GM18502 (cell line): ENCODE data around the gene FGF18.
A peak's percentile ranks its signal among the peaks of the same experiment; 100 is the strongest.
"Not testable (repeated sequence)": the region's sequence is repeated elsewhere in the genome, so short reads cannot be mapped to it uniquely, and the experiment has no call there.

Experiments
- ATAC-seq: cut with Tn5 transposase; IDR thresholded peaks from one replicate; pipeline ENCODE4 v1.9.1; 2021; ENCODE audit warnings: mild to moderate bottlenecking; ENCODE audit not compliant: unreplicated experiment, poor library complexity

The FGF18 gene, protein sequence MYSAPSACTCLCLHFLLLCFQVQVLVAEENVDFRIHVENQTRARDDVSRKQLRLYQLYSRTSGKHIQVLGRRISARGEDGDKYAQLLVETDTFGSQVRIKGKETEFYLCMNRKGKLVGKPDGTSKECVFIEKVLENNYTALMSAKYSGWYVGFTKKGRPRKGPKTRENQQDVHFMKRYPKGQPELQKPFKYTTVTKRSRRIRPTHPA

DNA sequence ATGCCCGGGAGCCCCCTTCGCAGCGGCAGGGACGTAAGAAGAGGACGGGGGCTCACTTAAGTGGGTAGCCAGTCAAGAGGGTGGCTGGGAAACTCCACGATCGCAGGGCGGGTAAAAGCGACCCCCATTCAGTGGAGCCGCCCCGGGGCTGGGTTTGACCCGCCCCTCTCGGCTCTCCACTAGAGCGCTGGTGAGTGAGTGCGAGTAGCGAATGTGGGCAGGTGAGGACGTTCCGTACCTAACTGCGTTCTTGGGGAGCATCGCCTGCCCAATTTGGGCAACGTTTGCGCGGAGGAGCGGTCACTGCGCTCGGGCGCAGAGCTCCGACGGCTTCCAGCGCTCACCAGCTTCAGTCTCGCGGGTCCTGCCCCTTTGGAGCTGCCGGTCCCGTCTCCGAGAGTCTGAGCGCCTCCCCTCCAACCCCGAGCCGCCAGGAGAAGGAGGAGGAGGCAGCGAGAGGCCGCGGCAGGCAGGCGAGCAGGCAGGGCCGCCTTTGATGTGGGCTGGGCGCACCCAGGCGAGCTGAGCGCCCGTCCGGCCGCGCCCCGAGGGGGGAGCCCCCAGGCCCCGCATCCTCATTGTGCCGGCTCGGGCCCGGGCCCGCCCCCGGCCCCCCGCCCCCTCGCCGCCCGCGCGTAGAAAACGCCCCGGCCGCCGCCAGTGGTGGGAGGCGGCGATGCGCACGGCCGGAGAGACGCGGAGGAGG, at the start of gene FGF18:
FGF18 (plus strand) TSS at position 666 of the 706 bp plus-strand sequence. CDS start 553 bp downstream, outside the sequence.
- peak; percentile 47 for ATAC-seq

DNA sequence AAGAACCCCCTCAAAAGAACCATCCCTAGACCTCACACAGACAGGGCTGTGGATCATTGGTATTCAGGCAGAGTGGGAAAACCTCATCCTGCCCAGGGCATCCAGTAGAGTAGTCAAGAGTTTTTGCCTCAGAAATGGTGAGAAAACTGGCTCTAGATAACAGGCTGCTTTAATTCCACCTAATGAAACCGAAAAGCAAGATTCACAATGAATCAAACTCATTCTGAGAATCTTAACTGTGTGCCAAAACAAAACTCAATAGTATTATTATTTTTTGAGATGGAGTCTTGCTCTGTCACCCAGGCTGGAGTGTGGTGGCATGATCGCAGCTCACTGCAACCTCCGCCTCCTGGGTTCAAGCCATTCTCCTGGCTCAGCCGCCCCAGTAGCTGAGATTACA, 49.5 kb upstream of the FGF18 start:
- no peak for ATAC-seq

DNA sequence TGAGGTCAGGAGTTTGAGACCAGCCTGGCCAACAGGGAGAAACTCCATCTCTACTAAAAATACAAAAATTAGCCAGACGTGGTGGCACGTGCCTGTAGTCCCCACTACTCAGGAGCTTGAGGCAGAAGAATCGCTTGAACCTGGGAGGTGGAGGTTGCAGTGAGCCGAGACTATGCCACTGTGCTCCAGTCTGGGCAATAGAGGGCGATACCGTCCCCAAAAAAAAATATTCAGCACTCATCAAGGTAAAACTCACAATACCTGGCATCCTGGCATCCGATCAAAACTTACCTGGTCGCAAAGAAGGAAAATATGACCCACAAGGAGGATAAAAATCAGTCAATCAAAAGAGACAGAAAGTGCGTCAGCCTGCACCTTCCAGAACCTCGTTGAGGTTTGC, 48.6 kb upstream of the FGF18 start:
- ATAC-seq: not testable (repeated sequence)

DNA sequence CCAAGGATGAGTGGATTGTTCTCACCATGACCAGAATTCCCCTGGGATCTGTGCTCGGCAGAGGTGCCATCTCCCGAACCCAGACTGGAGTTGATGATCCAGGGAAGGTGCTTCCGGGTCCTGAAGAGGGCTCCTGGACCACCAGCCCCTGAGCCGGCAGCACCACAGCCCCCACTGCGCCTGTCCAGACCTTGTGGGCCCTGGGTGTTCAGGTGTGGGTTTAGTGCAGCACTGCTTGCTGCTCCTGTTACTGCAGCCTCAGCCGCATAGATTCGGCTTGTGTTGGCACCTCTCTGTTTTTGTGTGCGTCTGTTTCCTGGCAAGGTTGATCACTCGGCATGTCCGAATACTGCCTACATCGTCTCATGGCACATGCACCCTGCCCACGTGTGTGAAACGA, 48.1 kb upstream of the FGF18 start:
- ATAC-seq: no peak

DNA sequence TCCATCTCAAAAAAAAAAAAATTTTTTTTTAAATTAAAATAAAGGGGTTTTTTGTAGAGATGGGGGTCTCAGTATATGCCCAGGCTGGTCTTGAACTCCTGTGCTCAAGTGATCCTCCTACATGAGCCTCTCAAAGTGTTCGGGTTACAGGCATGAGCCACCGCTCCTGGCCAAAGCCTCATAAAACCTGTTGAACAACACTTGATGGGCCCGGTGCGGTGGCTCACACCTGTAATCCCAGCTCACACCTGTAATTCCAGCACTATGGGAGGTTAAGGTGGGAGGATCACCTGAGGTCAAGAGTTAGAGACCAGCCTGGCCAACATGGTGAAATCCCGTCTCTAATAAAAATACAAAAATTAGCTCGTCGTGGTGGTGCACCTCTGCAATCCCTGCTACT, 39.5 kb upstream of the FGF18 start:
- no peak for ATAC-seq

DNA sequence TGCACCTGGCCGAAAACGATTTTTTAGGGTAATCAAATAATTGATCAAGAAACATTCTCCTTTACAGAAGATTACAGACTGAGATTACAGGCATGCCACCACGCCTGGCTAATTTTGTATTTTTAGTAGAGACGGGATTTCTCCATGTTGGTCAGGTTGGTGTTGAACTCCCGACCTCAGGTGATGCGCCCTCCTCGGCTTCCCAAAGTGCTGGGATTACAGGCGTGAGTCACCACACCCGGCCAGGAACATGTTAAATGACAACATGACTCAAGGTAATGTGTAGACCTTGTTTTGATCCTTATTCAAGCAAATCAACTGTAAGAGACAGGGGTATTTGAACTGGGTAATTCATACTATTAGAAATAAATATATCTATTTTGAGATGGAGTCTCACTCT, 35.0 kb upstream of the FGF18 start:
- not testable (repeated sequence) for ATAC-seq

DNA sequence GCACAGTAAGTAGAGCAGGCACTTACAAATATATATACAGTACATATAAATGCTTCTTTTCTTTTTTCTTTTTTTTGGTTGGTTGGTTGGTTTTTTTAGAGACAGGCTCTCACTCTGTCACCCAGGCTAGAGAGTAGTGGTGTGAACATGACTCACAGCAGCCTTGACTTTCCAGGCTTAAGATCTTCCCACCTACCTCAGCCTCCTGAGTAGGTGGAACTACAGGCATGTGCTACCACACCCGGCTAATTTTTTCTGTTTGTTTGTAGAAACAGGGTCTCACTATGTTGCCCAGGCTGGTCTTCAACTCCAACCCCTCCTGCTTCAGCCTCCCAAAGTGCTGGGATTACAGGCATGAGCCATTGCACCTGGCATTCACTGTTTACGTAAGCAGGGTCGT, 34.4 kb upstream of the FGF18 start:
- ATAC-seq: not testable (repeated sequence)

DNA sequence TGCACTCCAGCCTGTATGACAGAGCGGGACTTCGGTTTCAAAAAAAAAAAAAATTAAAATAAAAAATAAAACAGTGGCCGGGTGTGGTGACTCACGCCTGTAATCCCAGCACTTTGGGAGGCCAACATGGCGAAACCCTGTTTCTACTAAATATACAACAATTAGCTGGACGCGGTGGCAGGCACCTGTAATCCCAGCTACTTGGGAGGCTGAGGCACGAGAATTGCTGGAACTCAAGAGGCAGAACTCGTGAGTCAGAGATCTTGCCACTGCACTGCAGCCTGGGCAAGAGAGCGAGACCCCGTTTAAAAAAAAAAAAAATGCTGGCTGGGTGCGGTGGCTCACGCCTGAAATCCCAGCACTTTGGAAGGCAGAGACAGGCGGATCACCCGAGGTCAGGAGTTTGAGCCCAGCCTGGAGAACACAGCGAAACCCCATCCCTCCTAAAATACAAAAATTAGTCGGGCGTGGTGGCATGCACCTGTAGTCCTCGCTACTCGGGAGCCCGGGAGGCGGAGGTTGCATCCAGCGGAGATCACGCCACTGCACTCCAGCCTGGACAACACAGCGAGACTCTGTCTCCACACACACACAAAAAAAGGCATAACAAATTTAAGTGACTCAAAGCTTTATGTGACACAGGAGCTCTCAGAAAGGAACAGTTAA, 33.3 kb upstream of the FGF18 start:
- ATAC-seq: no peak

DNA sequence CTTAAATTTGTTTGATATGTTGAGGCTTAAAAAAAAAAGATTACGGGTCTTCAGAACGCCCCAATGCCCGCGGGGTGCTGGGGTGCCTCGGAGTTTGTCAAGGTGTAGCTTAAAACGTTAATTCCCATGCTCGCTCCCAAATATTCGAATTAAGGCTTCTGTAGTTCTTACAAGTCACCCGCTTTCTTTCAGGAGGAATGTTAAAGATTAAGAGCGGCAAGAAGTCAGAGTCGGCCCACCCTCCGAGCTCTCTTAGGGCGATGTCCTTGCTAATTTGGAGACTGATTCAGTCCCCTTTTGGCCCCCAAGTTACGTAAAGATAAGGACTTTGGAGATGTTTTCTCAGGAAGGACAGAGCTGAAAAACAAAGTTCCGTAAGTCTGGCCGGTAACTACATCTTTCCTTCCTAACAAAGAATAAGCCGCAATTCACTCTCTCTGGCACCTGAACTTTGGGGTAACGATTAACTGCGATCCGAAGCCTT, 32.5 kb upstream of the FGF18 start:
- no peak for ATAC-seq

DNA sequence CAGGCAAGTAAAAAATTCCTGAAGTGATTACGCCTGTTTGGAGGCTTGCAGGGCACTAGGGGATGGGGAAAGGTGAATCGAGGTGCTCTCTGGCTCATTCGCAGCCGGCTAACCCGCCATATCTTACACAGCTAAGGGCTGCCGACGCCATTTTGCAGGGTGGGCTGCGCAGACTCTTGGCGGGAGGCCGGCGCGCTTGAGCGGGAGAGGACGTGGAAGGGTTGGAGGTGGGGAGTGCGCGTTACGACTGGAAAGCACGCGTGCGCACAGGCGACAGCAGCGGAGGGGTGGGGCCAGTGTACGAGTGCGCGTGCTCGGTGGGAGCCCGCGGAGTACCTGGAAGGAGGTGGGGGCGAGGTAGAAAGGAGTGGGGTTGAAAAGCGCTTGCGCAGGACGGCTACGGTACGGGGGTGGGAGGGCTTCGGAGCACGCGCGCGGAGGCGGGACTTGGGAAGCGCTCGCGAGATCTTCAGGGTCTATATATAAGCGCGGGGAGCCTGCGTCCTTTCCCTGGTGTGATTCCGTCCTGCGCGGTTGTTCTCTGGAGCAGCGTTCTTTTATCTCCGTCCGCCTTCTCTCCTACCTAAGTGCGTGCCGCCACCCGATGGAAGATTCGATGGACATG, 32.0 kb upstream of the FGF18 start, which contains the start of gene NPM1:
NPM1 (plus strand) TSS at position 505 of the 625 bp plus-strand sequence; CDS start at position 605, 100 bp downstream.
- ATAC-seq: peak; percentile 82

DNA sequence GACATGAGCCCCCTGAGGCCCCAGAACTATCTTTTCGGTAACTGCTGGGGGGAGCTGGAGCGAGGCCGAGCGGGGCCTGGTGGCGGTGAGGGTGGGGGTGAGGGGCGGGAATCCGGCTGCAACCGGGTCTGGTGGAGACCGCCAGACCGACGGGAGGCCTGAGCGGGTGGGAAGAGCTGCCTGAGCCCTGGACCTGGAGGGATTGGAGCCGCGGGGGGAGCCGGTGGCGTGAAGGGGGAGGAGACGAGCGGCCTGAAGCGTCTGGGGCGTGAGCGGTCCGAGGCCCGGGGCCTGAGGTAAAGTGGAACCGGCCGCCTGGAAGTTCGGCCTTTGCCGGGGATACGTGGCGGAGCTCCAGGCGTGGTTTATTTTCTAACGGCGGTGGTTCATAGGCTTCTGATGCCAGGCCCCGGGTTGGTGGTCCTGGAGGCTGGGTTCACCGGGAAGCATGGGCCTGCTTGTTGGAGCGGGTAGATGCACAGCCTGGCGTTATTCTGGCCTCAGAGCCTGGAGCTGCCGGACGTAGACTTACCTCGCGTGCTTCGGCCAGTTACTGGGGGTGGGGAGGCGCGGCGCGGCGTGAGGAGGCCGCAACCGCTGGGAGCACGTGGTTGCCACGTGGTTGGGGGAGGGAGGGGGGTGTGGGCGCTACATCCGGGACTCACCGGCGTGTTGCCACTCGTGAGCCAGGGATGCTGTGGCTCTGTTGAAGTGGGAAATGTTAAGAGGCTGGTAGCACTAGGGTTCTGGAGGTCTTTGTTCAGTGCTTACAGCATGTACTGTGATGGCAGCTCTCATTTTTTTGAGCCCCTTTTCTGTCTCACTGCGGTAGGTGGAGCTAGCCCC, 31.3 kb upstream of the FGF18 start:
- peak; percentile 39 for ATAC-seq

DNA sequence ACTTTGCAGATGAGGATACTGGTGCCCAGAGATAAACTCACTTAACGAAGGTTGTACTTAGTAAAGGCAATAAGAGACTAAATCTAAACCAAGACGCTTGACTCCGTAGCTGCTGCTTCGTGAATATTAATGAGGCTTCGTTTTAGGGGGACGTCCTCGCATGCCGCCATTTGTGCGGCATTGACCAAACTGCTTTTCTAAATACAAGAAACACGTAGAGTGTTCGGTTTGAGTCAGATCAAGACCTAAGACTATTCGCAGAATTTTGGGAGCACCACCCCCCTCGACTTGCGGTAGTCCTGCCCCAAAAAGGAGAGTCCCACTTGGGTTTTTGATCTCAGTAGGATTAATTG, 30.7 kb upstream of the FGF18 start:
- ATAC-seq: no peak

DNA sequence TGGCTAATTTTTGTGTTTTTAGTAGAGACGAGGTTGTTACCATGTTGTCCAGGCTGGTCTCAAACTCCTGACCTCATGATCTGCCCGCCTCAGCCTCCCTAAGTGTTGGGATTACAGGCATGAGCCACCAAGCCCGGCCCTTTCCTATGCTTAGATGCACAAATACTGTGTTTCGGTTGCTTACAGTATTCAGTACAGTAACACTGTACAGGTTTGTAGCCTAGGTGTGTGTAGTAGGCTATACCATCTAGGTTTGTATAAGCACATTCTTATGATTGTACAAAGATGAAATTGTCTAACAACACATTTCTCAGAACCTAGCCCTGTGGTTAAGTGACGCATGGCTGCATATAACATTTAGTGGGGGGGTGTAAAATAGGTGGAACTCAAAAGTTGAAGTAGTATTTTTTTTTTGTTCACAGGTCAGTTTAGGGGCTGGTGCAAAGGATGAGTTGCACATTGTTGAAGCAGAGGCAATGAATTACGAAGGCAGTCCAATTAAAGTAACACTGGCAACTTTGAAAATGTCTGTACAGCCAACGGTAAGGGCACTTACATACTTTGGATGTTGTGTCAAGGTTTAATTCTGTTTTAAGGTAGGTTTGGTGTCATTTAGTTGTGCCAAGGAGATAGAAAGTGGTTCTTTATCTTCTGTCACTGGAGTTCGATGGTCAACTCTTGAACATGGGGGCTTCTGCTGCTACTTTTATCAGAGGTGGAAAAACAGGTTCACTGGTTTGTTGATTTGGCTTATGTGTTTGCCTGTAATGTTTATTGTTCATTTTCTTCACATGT, 28.4 kb upstream of the FGF18 start:
- no peak for ATAC-seq

DNA sequence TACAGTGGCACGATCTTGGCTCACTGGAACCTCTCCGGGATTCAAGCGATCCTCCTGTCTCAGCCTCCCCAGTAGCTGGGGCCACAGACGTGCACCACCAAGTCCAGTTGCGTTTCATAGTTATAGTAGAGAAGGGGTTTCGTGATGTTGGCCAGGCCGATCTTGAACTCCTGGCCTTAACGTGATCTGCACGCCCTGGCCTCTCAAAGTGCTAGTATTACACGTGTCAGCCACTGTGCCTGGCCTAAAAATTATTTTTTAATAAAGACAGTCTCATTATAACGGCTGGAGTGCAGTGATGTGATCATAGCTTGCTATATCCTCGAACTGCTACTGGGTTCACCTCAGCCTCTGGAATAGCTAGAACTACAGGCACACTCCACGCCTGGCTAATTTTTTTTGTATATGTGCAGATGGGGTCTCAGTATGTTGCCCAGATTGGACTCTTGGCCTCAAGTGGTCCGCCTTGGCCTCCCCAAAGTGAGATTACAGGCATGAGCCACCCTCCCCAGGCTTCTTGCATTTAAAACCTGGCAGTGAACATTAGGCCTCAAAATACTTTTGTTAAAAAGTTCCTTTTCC, 27.4 kb upstream of the FGF18 start:
- no peak for ATAC-seq

DNA sequence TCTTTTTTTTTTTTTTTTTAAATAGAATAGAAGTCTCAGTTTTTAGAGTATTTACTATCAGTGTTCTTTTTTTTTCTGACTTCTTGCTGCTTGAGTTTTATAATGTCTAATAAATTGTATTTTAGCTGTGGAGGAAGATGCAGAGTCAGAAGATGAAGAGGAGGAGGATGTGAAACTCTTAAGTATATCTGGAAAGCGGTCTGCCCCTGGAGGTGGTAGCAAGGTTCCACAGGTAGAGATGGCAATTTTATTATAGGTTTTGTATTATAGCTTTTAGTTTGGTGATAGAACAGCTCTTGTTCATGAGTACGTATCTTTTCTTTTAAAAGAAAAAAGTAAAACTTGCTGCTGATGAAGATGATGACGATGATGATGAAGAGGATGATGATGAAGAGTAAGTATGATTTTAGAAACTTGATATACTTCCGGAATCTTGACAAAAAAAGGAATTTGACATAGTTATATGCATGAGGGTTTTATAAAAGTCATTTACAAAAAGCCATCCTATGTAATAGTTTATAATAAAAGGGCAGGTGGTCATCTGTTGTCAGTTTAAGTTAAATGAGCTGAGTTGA, 26.8 kb upstream of the FGF18 start:
- no peak for ATAC-seq

DNA sequence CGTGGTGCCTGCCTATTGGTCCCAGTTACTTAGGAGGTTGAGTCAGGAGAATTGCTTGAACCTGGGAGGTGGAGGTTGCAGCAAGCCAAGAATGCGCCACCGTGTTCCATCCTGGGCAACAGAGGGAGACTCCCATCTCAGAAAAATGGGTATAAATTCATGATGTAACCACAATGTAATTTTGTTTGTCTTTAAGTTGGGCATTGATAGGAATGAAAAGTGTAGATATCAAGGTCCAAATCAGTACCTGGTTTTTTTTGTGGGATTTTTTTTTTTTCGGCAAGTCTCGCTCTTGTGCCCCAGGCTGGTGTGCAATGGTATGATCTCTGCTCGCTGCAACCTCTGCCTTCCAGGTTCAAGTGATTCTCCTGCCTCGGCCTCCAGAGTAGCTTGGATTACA, 24.4 kb upstream of the FGF18 start:
- no peak for ATAC-seq

DNA sequence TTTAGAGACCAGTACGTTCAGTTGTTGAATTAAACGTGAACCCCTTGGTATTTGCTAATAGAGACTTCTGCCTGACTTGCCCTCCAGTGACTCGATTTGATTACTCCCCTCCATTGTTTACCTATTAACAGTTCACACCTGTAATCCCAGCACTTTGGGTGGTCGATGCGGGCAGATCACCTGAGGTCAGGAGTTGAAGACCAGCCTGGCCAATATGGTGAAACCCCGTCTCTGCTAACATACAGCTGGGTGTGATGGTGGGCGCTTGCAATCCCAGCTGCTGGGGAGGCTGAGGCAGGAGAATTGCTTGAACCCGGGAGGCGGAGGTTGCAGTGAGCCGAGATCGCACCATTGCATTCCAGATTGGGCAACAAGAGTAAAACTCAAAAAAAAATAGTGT, 22.9 kb upstream of the FGF18 start:
- not testable (repeated sequence) for ATAC-seq

DNA sequence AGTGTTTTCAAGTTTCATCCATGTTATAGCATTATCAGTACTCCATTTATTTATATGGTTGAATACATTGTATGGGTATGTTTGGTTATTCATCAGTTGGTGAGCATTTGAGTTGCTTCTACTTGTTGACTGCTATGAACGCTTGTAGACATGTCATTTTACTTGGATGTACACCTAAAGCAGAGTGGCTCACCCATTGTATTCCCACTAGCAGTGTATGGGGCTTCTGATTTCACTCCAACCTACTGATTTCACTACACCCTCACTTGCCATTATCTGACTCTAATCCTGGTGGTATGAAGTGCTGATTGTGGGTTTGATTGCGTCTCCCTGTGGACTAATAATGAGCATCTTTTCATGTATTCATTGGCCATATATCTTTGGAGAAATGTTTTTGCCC, 22.3 kb upstream of the FGF18 start:
- no peak for ATAC-seq

DNA sequence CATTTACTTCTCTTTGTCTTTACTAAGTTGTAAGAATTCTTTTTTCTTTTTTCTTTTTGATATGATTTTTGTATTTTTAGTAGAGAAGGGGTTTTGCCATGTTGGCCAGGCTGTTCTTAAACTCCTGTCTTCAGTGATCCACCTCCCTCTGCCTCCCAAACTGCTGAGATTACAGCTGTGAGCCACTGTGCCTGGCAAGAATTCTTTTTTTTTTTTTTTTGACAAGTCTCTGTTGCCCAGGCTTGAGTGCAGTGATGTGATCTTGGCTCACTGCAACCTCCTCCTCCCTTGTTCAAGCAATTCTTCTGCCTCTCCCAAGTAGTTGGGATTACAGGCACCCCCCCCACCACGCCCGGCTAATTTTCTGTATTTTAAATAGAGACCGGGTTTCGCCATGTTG, 21.8 kb upstream of the FGF18 start:
- ATAC-seq: no peak
